Suprapubic skin (tissue), 4 donors: ENCODE data around the gene ANKRD65. TPM values are rescaled to one million over a fixed set of nuclear protein-coding genes. Genes with fewer than 3 reads are reported as not detected.
"Not testable (repeated sequence)": the region's sequence is repeated elsewhere in the genome, so short reads cannot be mapped to it uniquely, and the experiment has no call there.

Experiments used
- DNase-seq, 2 donors: peaks; one replicate each; pipeline ENCODE4 v3.0.0-alpha.2; 2019; ENCODE audit warnings: low spot score in 2 of 2
- H3K27ac ChIP-seq: fragments of 200-600 bp; sonication (generic); one replicate; pipeline ENCODE4 v1.5.1; 2019
- H3K27me3 ChIP-seq: fragments of 200-600 bp; sonication (generic); one replicate; pipeline ENCODE4 v1.5.1; 2019
- H3K36me3 ChIP-seq: fragments of 200-600 bp; sonication (generic); one replicate; pipeline ENCODE4 v1.5.1; 2019
- H3K4me1 ChIP-seq: fragments of 200-600 bp; sonication (generic); one replicate; pipeline ENCODE4 v1.5.1; 2019
- H3K4me3 ChIP-seq: fragments of 200-600 bp; sonication (generic); one replicate; pipeline ENCODE4 v1.5.1; 2019; ENCODE audit warnings: mild to moderate bottlenecking
- H3K9me3 ChIP-seq: fragments of 200-600 bp; sonication (generic); one replicate; pipeline ENCODE4 v1.5.1; 2019
- CTCF ChIP-seq, 2 donors: fragments of 200-600 bp in 1 of 2; fragments of 450-650 bp in 1 of 2; sonication (generic) in 1 of 2; IDR thresholded peaks; one replicate each; pipeline ENCODE4 v1.5.1; 2016 to 2019; ENCODE audit warnings: antibody characterized with exemption in 2 of 2, mild to moderate bottlenecking in 1 of 2, moderate library complexity in 1 of 2
- EP300 ChIP-seq: sonication (generic); formaldehyde crosslinking; IDR thresholded peaks from one replicate; pipeline ENCODE4 v1.6.1; 2017; ENCODE audit warnings: antibody characterized with exemption
- POLR2A ChIP-seq, 2 donors: fragments of 450-650 bp; IDR thresholded peaks; one replicate each; pipeline ENCODE4 v1.6.1; 2017; ENCODE audit warnings: antibody characterized with exemption in 2 of 2, mild to moderate bottlenecking in 2 of 2, moderate library complexity in 2 of 2
- POLR2AphosphoS5 ChIP-seq, 3 donors: sonication (generic); formaldehyde crosslinking; IDR thresholded peaks; one replicate each; pipeline ENCODE4 v1.6.1; 2017; ENCODE audit warnings: antibody characterized with exemption in 3 of 3
- WGBS: methylation state at CpG from one replicate; pipeline ENCODE4 v1.1.5; 2018; 5-methylcytosine and 5-hydroxymethylcytosine counted together
- total RNA-seq, 4 donors: library from RNA; depleted of rRNA; stranded (reverse); fragments of >200 nt; gene quantifications; one replicate each; pipeline ENCODE4 v1.1.0, GENCODE V29; 2016

ANKRD65 gene
- total RNA-seq, 4 donors from 2014 or later, result 2.8 to 10.3 (median 5.9) TPM

GRCh38 chr1:1460540-1461130, 39.6 kb upstream of the ANKRD65 start:
- peaks cover 8% of the 10 kb centered on the region for H3K27me3 ChIP-seq
- H3K36me3 ChIP-seq, result no peaks in the 10 kb centered on the region
- TF ChIP-seq POLR2AphosphoS5 (IDR thresholded peaks at IDR 0.05), result no peak
- no peak for TF ChIP-seq POLR2A (IDR thresholded peaks at IDR 0.05)
- no peak for TF ChIP-seq CTCF (IDR thresholded peaks at IDR 0.05)
- TF ChIP-seq EP300, result no peak
- WGBS, result 68% methylated on average over 27 of the region's 27 CpGs
- H3K27ac ChIP-seq, result no peak overlapping the region
- no peak for DNase-seq
- no peak overlapping the region for H3K4me3 ChIP-seq
- no peaks in the 10 kb centered on the region for H3K4me1 ChIP-seq
- no peaks in the 10 kb centered on the region for H3K9me3 ChIP-seq

- H3K4me1 ChIP-seq, H3K9me3 ChIP-seq, H3K4me3 ChIP-seq, H3K27ac ChIP-seq, DNase-seq, H3K36me3 ChIP-seq, H3K27me3 ChIP-seq: not testable (repeated sequence)
- WGBS, result 90% methylated on average over 14 of the region's 14 CpGs
These were observed 38.6 kb upstream of the ANKRD65 start for GRCh38 chr1:1459711-1460110.

- not testable (repeated sequence) for H3K4me3 ChIP-seq, H3K4me1 ChIP-seq, H3K27me3 ChIP-seq, DNase-seq, H3K9me3 ChIP-seq, H3K36me3 ChIP-seq, H3K27ac ChIP-seq
- no CpG with 5 or more reads among the region's 19 CpGs for WGBS
These were observed 38.1 kb upstream of the ANKRD65 start for GRCh38 chr1:1459156-1459555.

- not testable (repeated sequence) for DNase-seq, H3K9me3 ChIP-seq, H3K36me3 ChIP-seq, H3K4me3 ChIP-seq, H3K4me1 ChIP-seq, H3K27me3 ChIP-seq, H3K27ac ChIP-seq
- 88% methylated on average over 12 of the region's 22 CpGs for WGBS
These were observed 35.7 kb upstream of the ANKRD65 start for GRCh38 chr1:1456683-1457255.

- H3K36me3 ChIP-seq, DNase-seq, H3K4me3 ChIP-seq, H3K27me3 ChIP-seq, H3K4me1 ChIP-seq, H3K27ac ChIP-seq, H3K9me3 ChIP-seq: not testable (repeated sequence)
- WGBS, result no CpG with 5 or more reads among the region's 15 CpGs
These were observed 34.9 kb upstream of the ANKRD65 start for GRCh38 chr1:1455934-1456333.

- DNase-seq, result no peak
- TF ChIP-seq POLR2A (IDR thresholded peaks at IDR 0.05) (no peak), CTCF (IDR thresholded peaks at IDR 0.05) (no peak), EP300 (no peak), POLR2AphosphoS5 (IDR thresholded peaks at IDR 0.05) (no peak)
- H3K4me3 ChIP-seq, result no peak overlapping the region
- no peaks in the 10 kb centered on the region for H3K36me3 ChIP-seq
- H3K4me1 ChIP-seq, result no peaks in the 10 kb centered on the region
- 65% methylated on average over 20 of the region's 30 CpGs for WGBS
- no peaks in the 10 kb centered on the region for H3K27me3 ChIP-seq
- no peak overlapping the region for H3K27ac ChIP-seq
- H3K9me3 ChIP-seq, result no peaks in the 10 kb centered on the region
These were observed 34.3 kb upstream of the ANKRD65 start for GRCh38 chr1:1455366-1455884.

- not testable (repeated sequence) for H3K4me1 ChIP-seq, H3K4me3 ChIP-seq, DNase-seq, H3K9me3 ChIP-seq, H3K36me3 ChIP-seq, H3K27me3 ChIP-seq, H3K27ac ChIP-seq
- WGBS, result 95% methylated on average over 5 of the region's 41 CpGs
These were observed 33.4 kb upstream of the ANKRD65 start for GRCh38 chr1:1454286-1455056.
